BJ (cell line): ENCODE results near the gene B4GALT2. TPM values are rescaled to one million over a fixed set of nuclear protein-coding genes. Genes with fewer than 3 reads are reported as not detected.

Experiments used
- CTCF ChIA-PET: fragments of 350-600 bp; formaldehyde crosslinking; extraction: SDS; loops from one replicate; lab custom pipeline; 2021; ENCODE audit warnings: antibody characterized with exemption, inconsistent platforms; lab: Yijun Ruan, JAX
- POLR2A ChIA-PET: fragments of 300-600 bp; sonication (Branson Sonifier 250); formaldehyde crosslinking; extraction: SDS; loops from one replicate; lab custom pipeline; 2021; ENCODE audit warnings: antibody characterized with exemption; lab: Charles Lee
- DNase-seq: peaks from one replicate; pipeline ENCODE4 v3.0.0-alpha.2; 2011; ENCODE audit warnings: low read depth
- H3K27me3 ChIP-seq: 2 replicates; pipeline ENCODE4 v1.6.0; 2011; ENCODE audit warnings: low read length; ENCODE audit not compliant: control insufficient read depth, insufficient read depth
- H3K36me3 ChIP-seq: 2 replicates; pipeline ENCODE4 v1.5.1; 2011; ENCODE audit warnings: low read length; ENCODE audit not compliant: control insufficient read depth, insufficient read depth
- H3K4me3 ChIP-seq: 2 replicates; pipeline ENCODE4 v1.5.1; 2011; ENCODE audit warnings: low read depth, mild to moderate bottlenecking, control low read depth, low read length
- CTCF ChIP-seq: IDR thresholded peaks from 2 replicates; pipeline ENCODE4 v1.5.1; 2011; ENCODE audit warnings: low read depth, mild to moderate bottlenecking, control low read depth, inconsistent platforms, low read length, moderate library complexity; ENCODE audit not compliant: insufficient read depth
- polyA plus RNA-seq: library from polyadenylated mRNA; depleted of rRNA; stranded (reverse); fragments of >200 nt; gene quantifications from 2 replicates; pipeline ENCODE4 v1.2.3, GENCODE V29; 2011

The B4GALT2 gene
- polyA plus RNA-seq, 1 experiment, result 82.2 TPM

GRCh38 chr1:44029260-44029910, 50.4 kb downstream of the B4GALT2 start:
- POLR2A ChIA-PET, result no interaction called here
- no peak for TF ChIP-seq CTCF
- Histone ChIP-seq H3K27me3 (no peaks in the 10 kb centered on the region), H3K4me3 (peak overlapping the region; percentile 97), H3K36me3 (0 out of 2 replicates have a peak, but pooled peaks cover 3% of the 10 kb centered on the region)
- DNase-seq, result no peak
- CTCF ChIA-PET, result interaction anchor here (0.6 to 6.6 kb wide), 6 partner anchors 10 to 95 kb away, joined by 3 to 41 read pairs (median 4); partner anchors contain the start of gene ARTN

GRCh38 chr1:44029911-44030604, 51.0 kb downstream of the B4GALT2 start:
- ChIA-PET POLR2A (no interaction called here), CTCF (interaction anchor here (0.7 to 6.6 kb wide), 6 partner anchors 18 to 226 kb away, joined by 4 to 41 read pairs (median 4); partner anchors contain the start of genes ARTN and DMAP1)
- 0 out of 2 replicates have a peak, but pooled peaks cover 3% of the 10 kb centered on the region for H3K36me3 ChIP-seq
- peak overlapping the region; percentile 97 for H3K4me3 ChIP-seq
- DNase-seq, result peak; percentile 57
- H3K27me3 ChIP-seq, result no peaks in the 10 kb centered on the region
- no peak for TF ChIP-seq CTCF

- peak; percentile 33 for TF ChIP-seq CTCF
- Histone ChIP-seq H3K27me3 (no peaks in the 10 kb centered on the region), H3K4me3 (peak overlapping the region; percentile 97), H3K36me3 (0 out of 2 replicates have a peak, but pooled peaks cover 2% of the 10 kb centered on the region)
- CTCF ChIA-PET, result interaction anchor here (0.7 to 6.6 kb wide), 7 partner anchors 17 to 267 kb away, joined by 3 to 41 read pairs (median 5); partner anchors contain the start of gene DMAP1
- DNase-seq, result no peak
- POLR2A ChIA-PET, result no interaction called here
Measured at GRCh38 chr1:44030605-44031251, 51.7 kb downstream of the B4GALT2 start.

- H3K36me3 ChIP-seq, result 0 out of 2 replicates have a peak, but pooled peaks cover 2% of the 10 kb centered on the region
- peak within 1 kb of the TSS; percentile 97 for H3K4me3 ChIP-seq
- no peaks in the 10 kb centered on the region for H3K27me3 ChIP-seq
- no peak for TF ChIP-seq CTCF
- ChIA-PET CTCF (interaction anchor here (0.9 to 6.6 kb wide), 6 partner anchors 17 to 564 kb away, joined by 3 to 41 read pairs (median 4); partner anchors contain the start of gene DMAP1), POLR2A (no interaction called here)
- DNase-seq, result peak; percentile 56
Measured at GRCh38 chr1:44031252-44032169, 52.5 kb downstream of the B4GALT2 start, which contains the start of gene SLC6A9. SLC6A9 (minus strand) TSS chr1:44031462; CDS start chr1:44024277, 7,185 bp downstream.
